ENCODE measurements around the gene BCORL1.
A peak's percentile ranks its signal among the peaks of the same experiment; 100 is the strongest.

Gene BCORL1

GRCh38 chrX:129982300-129983251 is at the start of gene BCORL1:
Gene BCORL1 (plus strand): TSS chrX:129982635. CDS start chrX:130005232, 22,597 bp downstream.
- peak; percentile 91 to 93 for DNase-seq

GRCh38 chrX:129932821-129933321 is 49.6 kb upstream of the BCORL1 start:
- DNase-seq, result peak; percentile 2 to 6

GRCh38 chrX:129933700-129934099 is 48.7 kb upstream of the BCORL1 start:
- DNase-seq, result no peak

DNA sequence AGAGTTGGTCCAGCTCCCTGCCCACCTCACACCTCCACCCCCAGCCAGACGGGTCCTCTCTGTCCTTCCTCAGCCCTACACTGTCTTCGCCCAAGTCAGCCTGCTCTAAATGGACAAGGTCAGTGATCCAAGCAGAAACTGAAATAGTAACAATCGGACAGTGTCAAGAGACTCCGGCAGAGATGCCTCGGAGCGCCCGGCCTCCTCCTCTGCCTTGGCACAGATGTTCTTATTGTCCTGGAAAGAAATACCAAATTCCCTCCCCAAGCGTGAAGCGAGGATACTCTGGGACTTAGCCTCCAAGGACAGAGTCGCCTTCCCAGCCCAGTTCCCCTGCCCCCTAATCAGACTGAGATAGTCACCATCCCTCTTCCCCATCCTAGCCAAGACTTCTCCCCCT is 48.0 kb upstream of the BCORL1 start:
- no peak for DNase-seq

GRCh38 chrX:129934952-129935351 is 47.5 kb upstream of the BCORL1 start:
- DNase-seq, result no peak

DNA sequence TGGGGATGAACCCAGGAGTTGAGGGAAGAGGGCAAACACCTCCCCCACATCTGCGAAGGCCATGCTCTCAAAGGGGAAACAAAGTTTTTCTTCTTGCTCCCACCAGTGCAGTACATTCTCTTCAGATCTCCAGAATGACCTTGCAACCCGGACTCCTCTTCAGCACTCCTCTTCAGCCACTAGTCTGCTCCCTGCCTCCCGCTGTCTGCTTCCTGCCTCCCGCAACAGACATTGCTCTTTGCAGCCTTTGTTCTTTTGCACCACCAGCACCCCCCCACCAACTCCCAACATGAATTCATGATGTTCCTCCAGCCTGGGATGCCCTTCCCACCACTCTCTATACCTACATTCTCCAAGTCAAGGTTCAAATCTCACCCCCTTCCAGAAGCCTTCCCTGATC is 44.4 kb upstream of the BCORL1 start:
- no peak for DNase-seq

GRCh38 chrX:129939986-129940385 is 42.4 kb upstream of the BCORL1 start:
- DNase-seq, result no peak

DNA sequence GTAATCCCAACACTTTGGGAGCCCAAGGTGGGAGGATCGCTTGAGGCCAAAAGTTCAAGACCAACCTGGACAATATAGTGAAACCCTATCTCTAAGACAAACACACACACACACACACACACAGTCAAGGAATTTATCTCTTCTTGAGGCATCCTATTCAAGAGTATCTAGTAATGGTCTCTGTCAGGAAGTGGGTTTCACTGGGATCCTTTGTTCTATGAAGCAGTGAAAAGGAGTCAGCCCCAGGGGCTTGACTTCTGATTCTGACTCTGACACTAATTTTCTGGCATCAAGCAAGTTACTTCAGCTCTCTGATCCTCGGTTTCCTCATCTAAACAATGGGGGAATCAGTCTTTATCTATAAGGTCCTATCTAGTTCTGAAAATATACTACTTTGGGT is 41.7 kb upstream of the BCORL1 start:
- no peak for DNase-seq

- no peak for DNase-seq
Measured at GRCh38 chrX:129945131-129945530, 37.3 kb upstream of the BCORL1 start.

GRCh38 chrX:129953334-129953648 is 29.1 kb upstream of the BCORL1 start:
- DNase-seq, result no peak

DNA sequence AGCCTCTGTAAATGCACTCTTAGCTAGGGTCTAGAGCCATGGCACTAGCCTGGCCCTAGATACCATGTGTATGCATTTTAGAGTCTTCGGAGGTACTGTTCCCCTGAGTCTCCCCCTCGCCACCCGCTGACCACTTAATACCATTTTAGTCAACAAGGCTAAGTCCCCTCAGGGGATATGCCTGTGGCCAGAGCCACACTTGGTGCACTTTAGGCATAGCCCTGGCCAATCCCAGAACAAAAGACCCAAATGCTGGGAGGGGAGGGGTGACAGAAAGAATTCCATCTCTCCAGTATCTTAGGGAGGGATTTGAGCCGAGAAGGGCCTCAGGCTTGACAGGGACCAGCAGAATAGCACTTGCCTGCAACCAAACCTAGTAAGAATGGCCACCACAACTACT is 28.6 kb upstream of the BCORL1 start:
- no peak for DNase-seq

- DNase-seq, result no peak
Measured at GRCh38 chrX:129954804-129955203, 27.6 kb upstream of the BCORL1 start.

DNA sequence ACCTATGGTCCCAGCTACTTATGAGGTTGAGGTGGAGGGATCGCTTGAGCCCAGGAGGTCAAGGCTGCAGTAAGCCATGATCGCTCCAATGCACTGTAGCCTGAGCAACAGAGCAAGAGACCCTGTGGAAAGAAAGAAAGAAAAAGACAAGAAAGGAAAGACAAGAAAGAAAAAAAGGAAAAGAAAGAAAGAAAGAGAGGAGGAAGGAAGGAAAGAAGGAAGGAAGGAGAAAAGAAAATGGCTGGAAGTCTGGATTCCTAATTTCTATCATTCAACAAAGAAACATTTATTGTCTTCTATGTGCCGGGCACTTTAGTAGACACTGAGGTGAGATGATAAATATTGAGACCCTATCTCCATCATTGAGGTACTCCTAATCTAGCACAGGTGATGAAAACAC is 26.8 kb upstream of the BCORL1 start:
- no peak for DNase-seq

DNA sequence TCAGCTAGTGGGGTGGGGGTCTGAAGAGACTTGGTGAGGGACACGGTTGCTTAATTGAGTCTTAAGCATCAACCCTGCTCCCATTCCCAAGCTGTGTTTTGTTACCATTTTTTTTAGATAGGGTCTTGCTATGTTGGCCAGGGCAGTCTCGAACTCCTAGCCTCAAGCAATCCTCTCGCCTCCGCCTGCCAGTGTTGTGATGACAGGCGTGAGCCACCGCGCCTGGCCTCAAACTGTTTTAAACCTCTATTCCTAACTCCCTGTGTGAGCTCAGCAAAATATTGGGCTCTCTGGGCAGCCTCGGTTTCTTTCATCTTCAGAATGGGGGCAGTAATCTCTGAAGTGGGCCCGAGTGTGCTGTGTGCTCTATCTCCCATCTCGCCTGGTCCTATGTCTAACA is 26.3 kb upstream of the BCORL1 start:
- no peak for DNase-seq

DNA sequence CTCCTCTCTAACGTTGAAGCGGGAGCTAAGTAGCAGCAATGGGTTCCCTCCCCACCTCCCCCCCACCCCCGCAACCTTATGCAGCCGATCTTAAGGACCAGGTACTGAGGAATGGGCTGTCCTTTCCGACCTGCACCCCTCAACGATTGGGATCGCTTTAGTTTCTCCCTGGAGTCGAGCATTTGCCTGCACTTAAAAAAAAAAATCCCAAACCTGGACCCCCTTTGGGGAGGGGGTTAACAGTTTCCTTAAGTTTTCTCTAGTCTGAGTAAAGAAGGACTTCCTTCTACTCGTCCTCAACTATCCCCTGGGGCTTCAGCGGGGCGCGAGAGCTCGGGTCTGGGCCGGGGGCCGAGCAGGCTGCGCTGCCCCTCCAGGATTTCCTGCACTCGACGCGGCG is 25.7 kb upstream of the BCORL1 start:
- no peak for DNase-seq

DNA sequence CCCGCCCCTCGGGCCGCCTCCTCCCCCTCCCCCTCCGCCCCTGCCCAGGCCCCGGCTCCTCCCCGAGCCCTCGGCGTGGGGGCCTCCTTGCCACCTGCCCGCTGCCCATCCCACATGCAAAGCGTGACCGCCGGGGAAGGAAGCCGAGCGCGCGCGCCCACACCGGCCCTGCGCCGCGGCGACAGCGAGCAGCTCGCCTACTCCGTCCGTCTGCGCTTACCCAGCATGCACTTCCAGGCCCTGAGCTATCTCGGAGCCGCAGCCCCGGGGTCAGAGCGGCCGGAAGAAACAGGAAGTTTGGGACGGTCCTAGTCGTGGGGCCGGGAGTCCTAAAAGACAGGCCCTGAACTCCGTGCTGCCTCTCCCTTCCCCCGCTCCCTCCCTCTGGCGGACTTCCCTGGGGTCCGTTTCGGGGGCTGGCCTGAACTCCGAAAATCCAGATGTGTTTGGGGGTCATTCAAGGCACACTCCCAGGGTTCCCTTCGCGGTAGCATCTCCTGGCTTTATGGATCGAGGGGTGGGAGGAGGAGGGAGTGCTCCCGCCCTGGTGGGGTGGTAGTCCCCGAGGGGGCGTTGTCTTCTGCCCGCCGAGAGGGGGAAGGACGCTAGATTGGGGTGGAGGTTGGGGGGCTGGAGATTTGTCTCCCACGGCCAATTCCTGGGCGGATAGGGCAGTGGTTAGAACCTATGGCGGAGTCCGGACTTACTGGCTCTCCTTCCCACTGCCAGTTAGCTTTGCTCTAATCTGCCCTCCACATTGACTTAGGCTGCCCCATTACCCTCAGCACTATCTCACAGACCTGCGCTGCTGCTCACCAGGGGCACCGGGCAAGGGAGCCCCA is 25.0 kb upstream of the BCORL1 start:
- DNase-seq, result peak; percentile 54 to 72

- DNase-seq, result no peak
Measured at GRCh38 chrX:129958083-129958465, 24.4 kb upstream of the BCORL1 start.

GRCh38 chrX:129958814-129959492 is 23.5 kb upstream of the BCORL1 start:
- no peak for DNase-seq

- no peak for DNase-seq
Measured at GRCh38 chrX:129959493-129959832, 23.0 kb upstream of the BCORL1 start.

DNA sequence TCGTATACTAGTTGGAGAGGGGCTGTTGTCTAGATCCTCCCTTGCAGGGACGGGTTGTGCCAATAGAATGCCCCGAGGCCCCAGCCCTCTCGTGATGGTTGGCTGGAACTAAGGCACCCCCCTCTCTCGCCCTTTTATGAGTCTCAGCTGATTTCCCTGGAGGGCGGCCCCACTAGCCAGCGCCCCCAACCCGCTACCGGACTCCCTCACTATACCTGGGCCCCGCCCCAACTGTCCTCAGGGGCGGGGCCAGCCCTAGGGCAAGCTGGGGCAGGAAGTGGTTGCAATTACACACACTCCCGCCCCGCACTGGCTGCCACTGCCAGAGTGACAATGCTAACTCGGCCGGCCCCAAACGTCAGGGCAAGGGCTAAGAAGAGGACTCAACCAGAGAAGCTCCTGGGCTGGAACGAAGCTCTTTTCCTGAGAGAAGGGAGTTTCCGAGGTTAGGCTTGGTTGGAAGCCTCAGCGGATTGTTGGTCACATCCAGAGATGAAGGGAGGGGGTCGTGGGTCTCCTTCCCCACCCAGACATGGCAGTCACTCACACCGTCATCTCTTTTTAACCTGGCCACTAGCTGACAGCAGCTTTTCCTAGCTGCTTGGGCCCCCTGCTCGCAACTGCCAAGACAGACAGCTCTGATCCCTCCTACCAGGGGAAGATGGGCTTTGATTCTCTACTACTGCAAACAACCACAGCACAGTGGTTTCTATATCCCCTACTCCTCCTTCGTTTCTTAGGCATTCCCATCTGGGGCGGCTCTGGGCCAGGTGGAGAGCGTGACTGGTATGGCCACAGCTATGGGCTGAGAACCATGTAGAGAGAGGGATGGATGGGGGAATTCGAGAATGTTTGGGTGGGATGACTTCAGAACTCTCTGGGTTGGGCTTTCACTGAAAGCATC is 21.0 kb upstream of the BCORL1 start:
- DNase-seq, result peak; percentile 69 to 74

DNA sequence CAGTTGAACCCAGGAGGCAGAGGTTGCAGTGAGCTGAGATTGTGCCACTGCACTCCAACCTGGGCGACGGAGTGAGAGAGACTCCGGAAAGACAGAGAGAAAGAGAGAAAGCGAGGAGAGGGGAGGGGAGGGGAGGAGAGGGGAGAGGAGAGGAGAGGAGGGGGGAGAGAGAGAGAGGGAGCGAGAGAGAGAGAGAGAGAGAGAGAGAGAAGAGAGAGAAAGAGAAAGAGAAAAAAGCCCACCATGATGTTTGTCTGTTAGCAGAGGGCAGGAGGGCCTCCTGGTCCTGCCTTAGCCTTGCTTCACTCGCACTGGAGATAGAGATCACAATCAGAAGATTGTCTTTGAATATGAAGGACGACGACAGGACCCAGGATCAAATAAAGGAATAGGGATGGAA is 18.7 kb upstream of the BCORL1 start:
- no peak for DNase-seq

DNA sequence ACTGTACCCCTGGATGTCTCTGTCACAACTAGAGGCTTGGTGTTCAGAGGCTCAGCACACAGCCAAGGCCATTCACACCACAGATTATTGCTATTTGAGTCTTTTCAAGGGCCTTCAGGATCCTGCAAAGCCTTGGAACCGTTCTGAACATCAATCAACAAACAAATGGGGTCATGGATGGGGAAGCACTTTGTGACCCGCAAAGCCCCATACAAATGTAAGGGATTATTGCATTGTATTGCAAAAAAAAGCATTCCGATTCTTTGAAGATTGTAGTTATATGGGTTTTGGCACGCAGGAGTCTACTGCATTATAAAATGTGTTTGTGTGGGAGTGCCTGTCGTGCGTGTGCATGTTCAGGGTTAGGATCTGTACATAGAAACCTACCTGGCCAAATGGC is 17.3 kb upstream of the BCORL1 start:
- DNase-seq, result no peak

Data from CD4-positive, alpha-beta T cell treated with Interferon alpha-2 for 1 hour (primary cell).